IMR-90 (cell line): ENCODE measurements around the gene CRIP1. TPM values are rescaled to one million over a fixed set of nuclear protein-coding genes. Genes with fewer than 3 reads are reported as not detected.

ENCODE experiments used
- ATAC-seq: fragments of 200-7000 bp; cut with Tn5 transposase; 2 replicates; pipeline ENCODE4 v1.9.1; 2020; ENCODE audit warnings: low read depth, mild to moderate bottlenecking, moderate library complexity
- BruUV-seq: library from RNA; stranded (reverse); fragments of 400-500 nt; replicated peaks from 2 replicates; lab custom pipeline; 2021; lab: Mats Ljungman, UMichigan
- CTCF ChIA-PET: fragments of 300-600 bp; formaldehyde crosslinking; extraction: SDS; loops from one replicate; lab custom pipeline; 2021; ENCODE audit warnings: antibody characterized with exemption; lab: Yijun Ruan, JAX
- POLR2A ChIA-PET: fragments of 300-600 bp; sonication (Branson Sonifier 250); formaldehyde crosslinking; loops from one replicate; lab custom pipeline; 2022; ENCODE audit warnings: antibody characterized with exemption; ENCODE audit not compliant: unreplicated experiment; lab: Charles Lee
- DNase-seq: peaks from one replicate; pipeline ENCODE4 v3.0.0; 2013
- H2AFZ ChIP-seq: replicated peaks from 2 replicates; pipeline ENCODE3; 2013; ENCODE audit warnings: low read length, mild to moderate bottlenecking; ENCODE audit not compliant: poor library complexity
- H2AK5ac ChIP-seq: 2 replicates; pipeline ENCODE4 v1.6.1; 2013; ENCODE audit warnings: low read depth, low read length, inconsistent platforms
- H2AK9ac ChIP-seq: replicated peaks from 2 replicates; pipeline ENCODE3; 2013; ENCODE audit warnings: mild to moderate bottlenecking, low read depth, low read length, moderate library complexity; ENCODE audit not compliant: poor library complexity
- H2BK120ac ChIP-seq: 2 replicates; pipeline ENCODE4 v1.6.1; 2013; ENCODE audit warnings: low read depth, low read length, inconsistent platforms
- H2BK15ac ChIP-seq: 3 replicates; pipeline ENCODE4 v1.6.1; 2013; ENCODE audit warnings: low read depth, low read length, inconsistent platforms
- H2BK20ac ChIP-seq: 2 replicates; pipeline ENCODE4 v1.6.1; 2013; ENCODE audit warnings: low read depth, mild to moderate bottlenecking, inconsistent platforms, low read length, moderate library complexity
- H2BK5ac ChIP-seq: 2 replicates; pipeline ENCODE4 v1.6.1; 2013; ENCODE audit warnings: mild to moderate bottlenecking, low read depth, low read length, inconsistent platforms; ENCODE audit not compliant: poor library complexity, severe bottlenecking
- H3K14ac ChIP-seq: replicated peaks from 2 replicates; pipeline ENCODE4 v1.6.1; 2013; ENCODE audit warnings: low read depth, low read length, inconsistent platforms
- H3K18ac ChIP-seq: 2 replicates; pipeline ENCODE4 v1.6.1; 2013; ENCODE audit warnings: low read depth, low read length, control low read depth
- H3K23ac ChIP-seq: 2 replicates; pipeline ENCODE4 v1.6.1; 2013; ENCODE audit warnings: low read depth, low read length, inconsistent platforms
- H3K27ac ChIP-seq: 2 replicates; pipeline ENCODE4 v1.5.1; 2013; ENCODE audit warnings: mild to moderate bottlenecking, control low read depth, low read length; ENCODE audit not compliant: insufficient read depth
- H3K27me3 ChIP-seq: 2 replicates; pipeline ENCODE4 v1.6.1; 2013; ENCODE audit warnings: low read length; ENCODE audit not compliant: control insufficient read depth, insufficient read depth
- H3K36me3 ChIP-seq: 2 replicates; pipeline ENCODE4 v1.6.1; 2013; ENCODE audit warnings: low read length, mixed read lengths; ENCODE audit not compliant: control insufficient read depth, insufficient read depth
- H3K4ac ChIP-seq: 2 replicates; pipeline ENCODE4 v1.6.1; 2013; ENCODE audit warnings: low read depth, low read length, inconsistent platforms
- H3K4me1 ChIP-seq: 2 replicates; pipeline ENCODE4 v1.6.1; 2013; ENCODE audit warnings: low read length, mixed read lengths; ENCODE audit not compliant: control insufficient read depth, insufficient read depth
- H3K4me2 ChIP-seq: 2 replicates; pipeline ENCODE4 v1.6.1; 2013; ENCODE audit warnings: low read depth, mild to moderate bottlenecking, control low read depth, low read length, moderate library complexity
- H3K4me3 ChIP-seq: 2 replicates; pipeline ENCODE4 v1.5.1; 2013; ENCODE audit warnings: low read depth, mild to moderate bottlenecking, control low read depth, low read length, moderate library complexity; ENCODE audit not compliant: insufficient read depth
- H3K56ac ChIP-seq: 2 replicates; pipeline ENCODE4 v1.6.1; 2013; ENCODE audit warnings: low read length, inconsistent platforms; ENCODE audit not compliant: insufficient read depth; ENCODE audit errors: extremely low read depth
- H3K79me1 ChIP-seq, 2 experiments: 2 replicates each; pipeline ENCODE4 v1.6.1; 2013; ENCODE audit warnings: low read length in 2 of 2, inconsistent platforms in 1 of 2, low read depth in 1 of 2
- H3K9ac ChIP-seq: 2 replicates; pipeline ENCODE4 v1.6.1; 2013; ENCODE audit warnings: low read depth, low read length, control low read depth
- H3K9me1 ChIP-seq: 2 replicates; pipeline ENCODE4 v1.6.1; 2013; ENCODE audit warnings: low read length, inconsistent platforms; ENCODE audit not compliant: insufficient read depth
- H3K9me3 ChIP-seq: 2 replicates; pipeline ENCODE4 v1.6.1; 2013; ENCODE audit warnings: low read length; ENCODE audit not compliant: control insufficient read depth, insufficient read depth
- H4K20me1 ChIP-seq: 2 replicates; pipeline ENCODE4 v1.6.1; 2013; ENCODE audit warnings: low read length, inconsistent platforms; ENCODE audit not compliant: insufficient read depth
- H4K5ac ChIP-seq: 2 replicates; pipeline ENCODE4 v1.6.1; 2013; ENCODE audit warnings: mild to moderate bottlenecking, low read depth, low read length, control low read depth
- H4K8ac ChIP-seq, 2 experiments: 2 replicates each; pipeline ENCODE4 v1.6.1; 2013; ENCODE audit warnings: low read depth in 2 of 2, low read length in 2 of 2, control low read depth in 1 of 2, inconsistent platforms in 1 of 2
- H4K91ac ChIP-seq: 2 replicates; pipeline ENCODE4 v1.6.1; 2013; ENCODE audit warnings: low read depth, low read length, inconsistent platforms; ENCODE audit not compliant: insufficient read depth
- BHLHE40 ChIP-seq: fragments of 150-350 bp; IDR thresholded peaks from 2 replicates; pipeline ENCODE4 v1.6.1; 2016; ENCODE audit warnings: mild to moderate bottlenecking, low read depth, low read length
- CHD1 ChIP-seq: IDR thresholded peaks from 2 replicates; pipeline ENCODE4 v1.6.1; 2012; ENCODE audit warnings: low read depth, low read length, improper control_type of control experiment
- ELK1 ChIP-seq: fragments of 150-350 bp; IDR thresholded peaks from 2 replicates; pipeline ENCODE4 v1.6.1; 2016; ENCODE audit warnings: low read depth, mild to moderate bottlenecking, low read length, moderate library complexity, borderline replicate concordance
- NFE2L2 ChIP-seq: fragments of 150-350 bp; IDR thresholded peaks from 2 replicates; pipeline ENCODE4 v1.6.1; 2016; ENCODE audit warnings: low read depth, mild to moderate bottlenecking, low read length
- POLR2A ChIP-seq: IDR thresholded peaks from 2 replicates; pipeline ENCODE4 v1.6.1; 2012; ENCODE audit warnings: mild to moderate bottlenecking, low read depth, low read length
- RAD21 ChIP-seq: IDR thresholded peaks from 2 replicates; pipeline ENCODE4 v1.6.1; 2012; ENCODE audit warnings: low read length, improper control_type of control experiment
- RCOR1 ChIP-seq: IDR thresholded peaks from 2 replicates; pipeline ENCODE4 v1.6.1; 2012; ENCODE audit warnings: mild to moderate bottlenecking, low read length, improper control_type of control experiment; ENCODE audit not compliant: insufficient replicate concordance
- RFX5 ChIP-seq: IDR thresholded peaks from 2 replicates; pipeline ENCODE4 v1.8.0; 2012; ENCODE audit warnings: low read depth, mild to moderate bottlenecking, low read length, moderate library complexity
- SMC3 ChIP-seq: fragments of 150-350 bp; IDR thresholded peaks from 2 replicates; pipeline ENCODE4 v1.6.1; 2016; ENCODE audit warnings: low read depth, mild to moderate bottlenecking, antibody characterized with exemption, low read length, moderate library complexity
- USF2 ChIP-seq: fragments of 150-350 bp; IDR thresholded peaks from 2 replicates; pipeline ENCODE4 v1.6.1; 2017; ENCODE audit warnings: mild to moderate bottlenecking, antibody characterized with exemption, low read length, low read depth
- WGBS, 2 experiments: methylation state at CpG; one replicate each; pipeline versions ENCODE4 v1.1.5 to v1.1.7; 2013; ENCODE audit warnings: missing lambda C conversion rate in 2 of 2; ENCODE audit not compliant: insufficient read length in 1 of 2; ENCODE audit errors: extremely low coverage in 2 of 2; 5-methylcytosine and 5-hydroxymethylcytosine counted together
- dilution Hi-C: fragments of 300-500 bp; cut with HindIII; formaldehyde crosslinking; loops from one replicate; pipeline ENCODE4 v1.14.3; 2018; ENCODE audit warnings: low sequenced_read_pairs; ENCODE audit not compliant: unreplicated experiment
- in situ Hi-C: fragments of 300-500 bp; cut with MboI; formaldehyde crosslinking; loops from 3 replicates; pipeline ENCODE4 v1.14.3; 2019; ENCODE audit warnings: low sequenced_read_pairs, inconsistent platforms, mixed read lengths
- intact Hi-C: fragments of 100-400 bp; cut with micrococcal nuclease; formaldehyde crosslinking; loops from 2 replicates; pipeline ENCODE4 v1.10.0; 2022
- polyA plus RNA-seq, 3 experiments: library from polyadenylated mRNA; depleted of rRNA; stranded (reverse); fragments of >200 nt; gene quantifications; 2 replicates each; pipeline ENCODE4 v1.2.3, GENCODE V29; 2012; ENCODE audit warnings: low replicate concordance in 1 of 3
- total RNA-seq: library from RNA; depleted of rRNA; stranded (reverse); fragments of >200 nt; gene quantifications from 2 replicates; pipeline ENCODE4 v1.2.3, GENCODE V29; 2012

Gene CRIP1
- total and polyA plus RNA-seq, 2 of the 4 experiments (the other 2 are of a cell fraction): 0.21 TPM; not detected in 1

DNA sequence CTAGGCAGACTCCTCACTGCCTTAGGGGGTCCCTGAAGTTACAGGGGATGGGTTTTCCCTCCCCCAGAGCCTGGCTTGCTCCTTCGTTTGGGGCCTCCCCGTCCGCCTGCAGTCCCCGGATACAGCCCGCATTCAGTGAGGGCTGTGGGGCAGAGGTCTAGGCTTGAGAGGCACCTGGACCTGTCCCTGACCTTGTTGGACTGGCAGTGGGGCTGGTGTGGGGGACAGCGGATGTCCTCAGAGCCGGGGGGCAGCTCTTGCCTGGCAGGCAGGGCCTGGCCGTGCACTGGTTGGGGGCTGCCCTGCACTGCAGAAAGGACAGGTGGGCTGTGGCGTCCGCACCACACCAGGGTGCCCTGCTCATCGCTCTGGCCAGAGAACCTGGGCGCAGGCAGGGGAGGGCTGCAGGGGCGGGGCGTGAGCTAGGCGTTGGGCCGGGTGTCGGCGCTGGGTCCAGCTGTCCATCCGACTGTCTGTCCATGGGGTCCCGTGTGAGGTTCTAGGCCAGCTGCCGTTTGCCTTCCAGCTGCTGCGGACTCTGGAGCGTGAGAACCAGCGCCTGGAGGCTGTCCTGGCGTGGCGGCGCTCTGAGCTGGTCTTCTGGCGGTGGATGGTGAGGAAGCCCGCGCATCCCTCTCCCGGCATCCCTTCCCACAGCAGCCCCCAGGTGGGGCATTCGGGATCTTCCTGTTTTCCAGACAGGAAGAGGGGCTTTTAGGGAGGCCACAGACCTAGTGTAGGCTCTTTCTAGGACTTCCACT is 10.3 kb downstream of the CRIP1 start:
- no peaks in the 10 kb centered on the region for H3K9me3 ChIP-seq
- BruUV-seq: no TSS peak
- no peak overlapping the region for H4K91ac ChIP-seq
- no peaks in the 10 kb centered on the region for H3K27me3 ChIP-seq
- H3K18ac ChIP-seq: no peak overlapping the region
- no peak for DNase-seq
- H3K56ac ChIP-seq: no peak overlapping the region
- H3K9me1 ChIP-seq: peaks cover 2% of the 10 kb centered on the region; the same call in 1 of the 2 replicates
- no peak overlapping the region for H2BK5ac ChIP-seq
- H4K5ac ChIP-seq: no peak overlapping the region
- no peak overlapping the region for H3K23ac ChIP-seq
- no peak overlapping the region for H3K9ac ChIP-seq
- no peak overlapping the region for H2BK15ac ChIP-seq
- no peak overlapping the region for H4K8ac ChIP-seq
- POLR2A ChIA-PET: no interaction called here
- H3K4me1 ChIP-seq: no peaks in the 10 kb centered on the region
- H2BK120ac ChIP-seq: no peak overlapping the region
- no peak overlapping the region for H3K27ac ChIP-seq
- no peak overlapping the region for H3K14ac ChIP-seq
- CTCF ChIA-PET: no interaction called here
- H2BK20ac ChIP-seq: no peak overlapping the region
- no peak for ATAC-seq
- 94% methylated on average over 22 of the region's 32 CpGs; no CpG with 5 or more reads in 1 of the 2 experiments for WGBS, 2 experiments
- no peak overlapping the region for H3K4me2 ChIP-seq
- H3K36me3 ChIP-seq: no peaks in the 10 kb centered on the region
- H2AFZ ChIP-seq: no peak overlapping the region
- H2AK9ac ChIP-seq: no peak overlapping the region
- no peak overlapping the region for H3K4ac ChIP-seq
- in situ Hi-C loops: no loop called here
- H3K4me3 ChIP-seq: no peak overlapping the region
- 0 out of 2 replicates have a peak, but pooled peaks cover 1% of the 10 kb centered on the region for H4K20me1 ChIP-seq
- no peak overlapping the region for H2AK5ac ChIP-seq
- intact Hi-C loops: no loop called here
- dilution Hi-C loops: no loop called here
- peaks cover 0 to 1% of the 10 kb centered on the region in 2 experiments; a peak in 1 of 4 replicates for H3K79me1 ChIP-seq
- TF ChIP-seq NFE2L2: no peak
- TF ChIP-seq SMC3: no peak
- no peak for TF ChIP-seq RCOR1
- TF ChIP-seq POLR2A: no peak
- TF ChIP-seq BHLHE40: no peak
- TF ChIP-seq ELK1: no peak
- no peak for TF ChIP-seq USF2
- TF ChIP-seq RFX5: no peak
- no peak for TF ChIP-seq RAD21
- TF ChIP-seq CHD1: no peak
